Tibial artery (tissue), 4 donors: ENCODE data around the gene C2orf42.
A peak's percentile ranks its signal among the peaks of the same experiment; 100 is the strongest.
"Not testable (repeated sequence)": the region's sequence is repeated elsewhere in the genome, so short reads cannot be mapped to it uniquely, and the experiment has no call there.

Experiments used
- DNase-seq, 2 donors: peaks; one replicate each; pipeline ENCODE4 v3.0.0-alpha.2; 2019
- H3K27ac ChIP-seq, 2 donors: fragments of 200-600 bp; sonication (generic) in 1 of 2; 1 replicate in 1 of 2; 2 replicates in 1 of 2; pipeline ENCODE4 v1.5.1; 2018 to 2019; ENCODE audit warnings: mild to moderate bottlenecking in 1 of 2
- H3K27me3 ChIP-seq, 2 donors: fragments of 200-600 bp; sonication (generic) in 1 of 2; one replicate each; pipeline versions ENCODE4 v1.5.1 to v1.6.0; 2016 to 2019
- H3K36me3 ChIP-seq, 3 donors: fragments of 200-600 bp; sonication (generic) in 2 of 3; one replicate each; pipeline ENCODE4 v1.5.1; 2016 to 2019; ENCODE audit warnings: mild to moderate bottlenecking in 2 of 3
- H3K4me1 ChIP-seq, 4 donors: fragments of 200-600 bp; sonication (generic) in 2 of 4; 1 replicate in 3 of 4; 2 replicates in 1 of 4; pipeline ENCODE4 v1.5.1; 2016 to 2019
- H3K4me3 ChIP-seq, 2 donors: fragments of 200-600 bp; sonication (generic) in 1 of 2; 1 replicate in 1 of 2; 2 replicates in 1 of 2; pipeline ENCODE4 v1.5.1; 2018 to 2019; ENCODE audit warnings: mild to moderate bottlenecking in 2 of 2
- H3K9me3 ChIP-seq, 3 donors: fragments of 200-600 bp; sonication (generic) in 1 of 3; one replicate each; pipeline ENCODE4 v1.5.1; 2016 to 2019
- intact Hi-C: fragments of 100-400 bp; cut with DNase I; formaldehyde crosslinking; loops from one replicate; pipeline ENCODE4 v1.15.0; 2023; ENCODE audit warnings: low total_unique reads
- TF ChIP-seq, protein P1 (sequence below), 2 experiments: fragments of 200-600 bp in 1 of 2; fragments of 450-650 bp in 1 of 2; IDR thresholded peaks; one replicate each; pipeline ENCODE4 v1.5.1; 2017 to 2019; ENCODE audit warnings: antibody characterized with exemption in 2 of 2, mild to moderate bottlenecking in 1 of 2, moderate library complexity in 1 of 2

C2orf42 gene

DNA sequence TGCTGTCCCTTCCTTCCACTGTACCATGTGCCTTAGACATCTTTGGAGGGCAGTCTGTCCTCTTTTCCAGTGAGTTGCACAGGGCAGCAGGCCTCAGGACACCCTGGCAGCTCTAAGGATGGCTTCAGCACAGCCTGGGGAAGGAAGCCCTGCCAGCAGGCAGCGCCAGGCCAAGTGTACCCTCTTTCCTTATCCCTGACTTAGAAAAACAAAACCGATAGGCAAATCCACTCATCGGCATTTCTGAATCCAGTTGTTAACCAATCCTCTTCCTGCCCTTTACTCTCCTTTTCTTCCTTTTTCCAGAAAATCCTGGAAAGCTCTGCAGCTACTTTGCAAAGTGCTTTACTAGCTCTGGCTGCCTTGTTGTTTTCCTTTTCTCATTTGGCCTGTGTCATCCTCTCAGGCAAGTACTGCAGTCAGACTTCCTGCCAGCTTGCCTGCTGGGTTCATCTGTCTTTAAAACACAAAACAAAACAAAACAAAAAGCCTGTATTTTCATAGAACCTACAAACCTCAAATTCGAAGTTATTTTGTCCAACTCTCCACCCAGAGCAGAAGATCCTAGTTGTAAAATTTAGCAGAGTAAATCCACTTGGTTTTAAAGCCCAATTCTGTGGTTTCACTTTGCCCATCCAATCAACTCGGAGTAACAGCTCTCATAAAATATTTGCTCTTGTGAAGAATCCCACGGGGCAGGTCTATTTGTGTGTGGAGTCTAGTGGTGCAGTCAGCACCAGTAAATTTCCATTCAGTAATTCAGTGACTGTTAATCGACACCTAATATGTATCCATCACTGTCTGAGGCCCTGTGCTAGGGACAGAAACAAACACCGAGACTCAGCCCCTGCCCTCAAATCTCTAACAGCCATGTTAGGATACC lies 58.3 kb downstream of the C2orf42 start:
- Histone ChIP-seq H3K9me3 (no peaks in the 10 kb centered on the region), H3K27ac (peak overlapping the region; percentile 87 to 90), H3K4me3 (peak overlapping the region; percentile 45 to 53), H3K36me3 (no peaks in the 10 kb centered on the region), H3K27me3 (no peaks in the 10 kb centered on the region), H3K4me1 (peaks cover 0 to 57% (median 43%) of the 10 kb centered on the region in 4 donors)
- peak; percentile 68 to 85 for DNase-seq
- intact Hi-C loops, result no loop called here
- TF ChIP-seq, protein P1, sequence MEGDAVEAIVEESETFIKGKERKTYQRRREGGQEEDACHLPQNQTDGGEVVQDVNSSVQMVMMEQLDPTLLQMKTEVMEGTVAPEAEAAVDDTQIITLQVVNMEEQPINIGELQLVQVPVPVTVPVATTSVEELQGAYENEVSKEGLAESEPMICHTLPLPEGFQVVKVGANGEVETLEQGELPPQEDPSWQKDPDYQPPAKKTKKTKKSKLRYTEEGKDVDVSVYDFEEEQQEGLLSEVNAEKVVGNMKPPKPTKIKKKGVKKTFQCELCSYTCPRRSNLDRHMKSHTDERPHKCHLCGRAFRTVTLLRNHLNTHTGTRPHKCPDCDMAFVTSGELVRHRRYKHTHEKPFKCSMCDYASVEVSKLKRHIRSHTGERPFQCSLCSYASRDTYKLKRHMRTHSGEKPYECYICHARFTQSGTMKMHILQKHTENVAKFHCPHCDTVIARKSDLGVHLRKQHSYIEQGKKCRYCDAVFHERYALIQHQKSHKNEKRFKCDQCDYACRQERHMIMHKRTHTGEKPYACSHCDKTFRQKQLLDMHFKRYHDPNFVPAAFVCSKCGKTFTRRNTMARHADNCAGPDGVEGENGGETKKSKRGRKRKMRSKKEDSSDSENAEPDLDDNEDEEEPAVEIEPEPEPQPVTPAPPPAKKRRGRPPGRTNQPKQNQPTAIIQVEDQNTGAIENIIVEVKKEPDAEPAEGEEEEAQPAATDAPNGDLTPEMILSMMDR (IDR thresholded peaks at IDR 0.05), result no peak

DNA sequence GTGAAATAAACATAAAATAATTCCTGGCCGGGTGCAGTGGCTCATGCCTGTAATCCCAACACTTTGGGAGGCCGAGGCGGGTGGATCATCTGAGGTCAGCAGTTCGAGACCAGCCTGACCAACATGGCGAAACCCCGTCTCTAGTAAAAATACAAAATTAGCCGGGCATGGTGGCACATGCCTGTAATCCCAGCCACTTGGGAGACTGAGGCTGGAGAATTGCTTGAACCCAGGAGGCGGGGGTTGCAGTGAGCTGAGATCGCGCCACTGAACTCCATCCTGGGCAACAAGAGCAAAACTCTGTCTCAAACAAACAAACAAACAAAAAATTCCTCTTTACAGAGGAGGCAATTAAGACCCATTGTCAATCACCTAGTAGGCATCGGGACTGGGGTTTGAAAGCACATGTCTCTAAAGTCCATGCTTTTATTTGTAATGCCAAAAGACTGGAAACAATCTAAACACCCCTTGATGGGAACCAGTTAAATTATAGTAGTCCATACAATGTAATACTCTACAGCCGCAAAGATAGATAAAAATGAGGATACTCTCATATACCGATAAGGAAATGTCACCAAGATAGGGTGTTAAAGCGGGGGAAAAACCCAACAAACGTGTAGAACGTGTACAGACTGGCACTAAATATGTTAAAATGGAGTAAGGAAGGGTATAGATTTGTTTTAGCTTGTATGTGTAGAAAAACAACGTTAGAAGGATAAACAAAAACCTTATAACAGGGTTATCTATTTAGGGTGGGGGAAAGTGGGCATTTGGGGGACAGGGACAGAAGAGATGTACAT lies 59.3 kb downstream of the C2orf42 start:
- intact Hi-C loops, H3K9me3 ChIP-seq, H3K36me3 ChIP-seq, H3K27me3 ChIP-seq, DNase-seq: not testable (repeated sequence)
- Histone ChIP-seq H3K4me1 (peaks cover 0 to 52% (median 42%) of the 10 kb centered on the region in 4 donors), H3K4me3 (peak overlapping the region; percentile 45 to 53), H3K27ac (peak overlapping the region; percentile 87 to 90)

DNA sequence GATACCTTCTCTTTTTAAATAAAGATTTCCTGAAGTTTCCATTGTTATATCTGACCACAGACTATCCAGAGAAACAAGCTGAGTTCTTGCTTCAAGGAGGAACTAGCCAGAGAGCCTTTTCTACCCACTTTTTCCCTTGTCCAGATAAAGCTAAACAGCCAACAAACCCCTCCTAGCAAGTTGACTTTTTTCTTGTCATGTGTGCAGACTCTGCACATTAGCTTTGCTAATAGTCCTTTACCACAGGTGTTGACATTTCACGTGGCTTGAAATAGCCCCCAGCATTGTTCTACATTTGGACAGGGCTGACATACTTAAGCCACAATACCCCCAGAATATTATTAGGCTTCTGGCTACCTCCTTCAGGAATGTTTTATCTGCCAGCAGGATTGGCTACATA lies 62.8 kb downstream of the C2orf42 start:
- Histone ChIP-seq H3K4me3 (no peak overlapping the region), H3K9me3 (no peaks in the 10 kb centered on the region), H3K36me3 (no peaks in the 10 kb centered on the region), H3K4me1 (peaks cover 0 to 39% (median 31%) of the 10 kb centered on the region in 4 donors), H3K27ac (no peak overlapping the region), H3K27me3 (no peaks in the 10 kb centered on the region)
- TF ChIP-seq, protein P1 (IDR thresholded peaks at IDR 0.05), result no peak
- DNase-seq, result no peak
- intact Hi-C loops, result no loop called here

DNA sequence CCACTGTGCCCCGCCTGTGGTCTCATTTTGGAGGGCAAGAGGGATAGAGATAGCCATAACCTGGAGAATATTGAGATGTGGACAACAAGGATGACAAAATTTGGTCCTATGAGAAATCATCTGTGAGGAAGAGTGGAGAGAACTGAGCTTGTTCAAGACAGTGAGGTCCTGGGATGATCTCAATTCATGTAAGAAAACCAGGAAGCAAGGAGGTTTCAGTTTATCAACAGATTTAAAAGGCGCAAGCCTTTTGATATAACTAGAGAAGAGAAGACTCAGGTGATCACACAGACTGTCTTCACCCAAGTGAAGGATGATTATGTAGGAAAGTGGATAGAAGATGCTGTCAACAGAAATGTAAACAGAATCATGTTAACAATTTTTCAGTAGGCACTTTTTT lies 64.4 kb downstream of the C2orf42 start:
- intact Hi-C loops, result no loop called here
- no peaks in the 10 kb centered on the region for H3K36me3 ChIP-seq
- H3K9me3 ChIP-seq, result no peaks in the 10 kb centered on the region
- no peaks in the 10 kb centered on the region for H3K27me3 ChIP-seq
- no peak for DNase-seq
- no peak overlapping the region for H3K4me3 ChIP-seq
- no peak overlapping the region for H3K27ac ChIP-seq
- TF ChIP-seq, protein P1 (IDR thresholded peaks at IDR 0.05), result no peak
- peaks cover 0 to 36% (median 24%) of the 10 kb centered on the region in 4 donors for H3K4me1 ChIP-seq

DNA sequence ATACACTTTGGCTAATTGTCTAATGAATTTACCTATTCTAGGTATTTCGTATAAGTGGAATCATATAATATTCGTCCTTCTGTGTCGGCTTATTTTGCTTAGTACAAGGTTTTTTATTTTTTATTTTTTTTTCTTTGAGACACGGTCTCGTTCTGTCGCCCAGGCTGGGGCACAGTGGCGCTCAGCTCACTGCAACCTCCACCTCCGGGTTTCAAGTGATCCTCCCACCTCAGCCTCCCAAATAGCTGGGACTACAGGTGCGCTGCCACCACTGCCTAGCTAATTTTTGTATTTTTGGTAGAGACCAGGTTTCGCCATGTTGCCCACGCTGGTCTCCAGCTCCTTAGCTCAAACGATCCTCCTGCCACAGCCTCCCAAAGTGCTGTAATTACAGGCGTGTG lies 65.3 kb downstream of the C2orf42 start:
- H3K27me3 ChIP-seq, result no peaks in the 10 kb centered on the region
- H3K9me3 ChIP-seq, result no peaks in the 10 kb centered on the region
- H3K4me3 ChIP-seq, result peak overlapping the region; percentile 59 to 61
- H3K27ac ChIP-seq, result peak overlapping the region; percentile 98
- no peaks in the 10 kb centered on the region for H3K36me3 ChIP-seq
- no peak for DNase-seq
- intact Hi-C loops, result no loop called here
- TF ChIP-seq, protein P1 (IDR thresholded peaks at IDR 0.05), result no peak
- H3K4me1 ChIP-seq, result peaks cover 0 to 31% (median 15%) of the 10 kb centered on the region in 4 donors
